ENCODE data around the gene ASTN2.

- TF ChIP-seq CTCF (IDR thresholded peaks at IDR 0.05): no peak
- no peak for TF ChIP-seq POLR2AphosphoS5 (IDR thresholded peaks at IDR 0.05)
These were observed 145.9 kb downstream of the ASTN2 start for GRCh38 chr9:117268847-117269446.

Measured in sigmoid colon (tissue), 4 donors.